ENCODE results near the gene GRAP2.
"Not testable (repeated sequence)": the region's sequence is repeated elsewhere in the genome, so short reads cannot be mapped to it uniquely, and the experiment has no call there.

Gene GRAP2

GRCh38 chr22:39897841-39898240, 3.0 kb upstream of the GRAP2 start:
- no peak for DNase-seq (ENCODE audit: low spot score)

- DNase-seq (ENCODE audit: low spot score): no peak
Measured at GRCh38 chr22:39898997-39899396, 1.9 kb upstream of the GRAP2 start.

GRCh38 chr22:39901565-39902146, 772 bp downstream of the GRAP2 start:
- DNase-seq (ENCODE audit: low spot score): no peak

- not testable (repeated sequence) for DNase-seq (ENCODE audit: low spot score)
Measured at GRCh38 chr22:39904024-39904423, 3.1 kb downstream of the GRAP2 start.

GRCh38 chr22:39904862-39905261, 4.0 kb downstream of the GRAP2 start:
- DNase-seq (ENCODE audit: low spot score): no peak

GRCh38 chr22:39905687-39906086, 4.8 kb downstream of the GRAP2 start:
- DNase-seq (ENCODE audit: low spot score): no peak

- no peak for DNase-seq (ENCODE audit: low spot score)
Measured at GRCh38 chr22:39906207-39906606, 5.3 kb downstream of the GRAP2 start.

- no peak for DNase-seq (ENCODE audit: low spot score)
Measured at GRCh38 chr22:39907047-39907446, 6.2 kb downstream of the GRAP2 start.

GRCh38 chr22:39907605-39908097, 6.8 kb downstream of the GRAP2 start:
- DNase-seq (ENCODE audit: low spot score): no peak

GRCh38 chr22:39908136-39908535, 7.3 kb downstream of the GRAP2 start:
- DNase-seq (ENCODE audit: low spot score): no peak

- DNase-seq (ENCODE audit: low spot score): no peak
Measured at GRCh38 chr22:39908737-39909136, 7.9 kb downstream of the GRAP2 start.

GRCh38 chr22:39910876-39911613, 10.2 kb downstream of the GRAP2 start:
- DNase-seq (ENCODE audit: low spot score): no peak

- no peak for DNase-seq (ENCODE audit: low spot score)
Measured at GRCh38 chr22:39913321-39913720, 12.4 kb downstream of the GRAP2 start.

- no peak for DNase-seq (ENCODE audit: low spot score)
Measured at GRCh38 chr22:39913886-39914285, 13.0 kb downstream of the GRAP2 start.

- DNase-seq (ENCODE audit: low spot score): no peak
Measured at GRCh38 chr22:39914584-39914983, 13.7 kb downstream of the GRAP2 start.

- no peak for DNase-seq (ENCODE audit: low spot score)
Measured at GRCh38 chr22:39915295-39915726, 14.4 kb downstream of the GRAP2 start.

- no peak for DNase-seq (ENCODE audit: low spot score)
Measured at GRCh38 chr22:39916496-39916895, 15.6 kb downstream of the GRAP2 start.

GRCh38 chr22:39917197-39917643, 16.3 kb downstream of the GRAP2 start:
- DNase-seq (ENCODE audit: low spot score): no peak

- no peak for DNase-seq (ENCODE audit: low spot score)
Measured at GRCh38 chr22:39917776-39918495, 17.1 kb downstream of the GRAP2 start.

- DNase-seq (ENCODE audit: low spot score): no peak
Measured at GRCh38 chr22:39920134-39920743, 19.4 kb downstream of the GRAP2 start.

- no peak for DNase-seq (ENCODE audit: low spot score)
Measured at GRCh38 chr22:39923696-39924095, 22.8 kb downstream of the GRAP2 start.

GRCh38 chr22:39924286-39924685, 23.4 kb downstream of the GRAP2 start:
- no peak for DNase-seq (ENCODE audit: low spot score)
